Skeletal muscle satellite cell (primary cell): Measurements from ENCODE around the gene UBR4. TPM values are rescaled to one million over a fixed set of nuclear protein-coding genes. Genes with fewer than 3 reads are reported as not detected.
"Not testable (repeated sequence)": the region's sequence is repeated elsewhere in the genome, so short reads cannot be mapped to it uniquely, and the experiment has no call there.

ENCODE experiments used
- H3K27me3 ChIP-seq: 2 replicates; pipeline ENCODE4 v1.7.0; 2013; ENCODE audit warnings: low read length; ENCODE audit not compliant: control insufficient read depth, insufficient read depth
- H3K36me3 ChIP-seq: 2 replicates; pipeline ENCODE4 v1.7.0; 2013; ENCODE audit warnings: mild to moderate bottlenecking, control low read depth, low read length; ENCODE audit not compliant: insufficient read depth
- H3K4me1 ChIP-seq: 2 replicates; pipeline ENCODE4 v1.7.0; 2013; ENCODE audit warnings: low read length; ENCODE audit not compliant: control insufficient read depth, insufficient read depth
- H3K4me2 ChIP-seq: 2 replicates; pipeline ENCODE4 v1.7.0; 2013; ENCODE audit warnings: mild to moderate bottlenecking, low read length
- H3K4me3 ChIP-seq: 2 replicates; pipeline ENCODE4 v1.7.0; 2013; ENCODE audit warnings: low read length
- H3K9ac ChIP-seq: 2 replicates; pipeline ENCODE4 v1.7.0; 2013; ENCODE audit warnings: mild to moderate bottlenecking, low read depth, low read length, moderate library complexity
- H3K9me3 ChIP-seq: replicated peaks from 2 replicates; pipeline ENCODE4 v1.7.0; 2013; ENCODE audit warnings: mild to moderate bottlenecking, control low read depth, low read length
- total RNA-seq: library from RNA; depleted of rRNA; stranded (reverse); fragments of >200 nt; gene quantifications from 2 replicates; pipeline ENCODE4 v1.2.3, GENCODE V29; 2012; rRNA removed

The UBR4 gene
- 74.8 and 78.4 TPM in 2 replicates for total RNA-seq

GRCh38 chr1:19209990-19210771 lies at the start of gene UBR4:
TSS of gene UBR4 (minus strand) at chr1:19210266. CDS start at chr1:19210248, 18 bp downstream.
- Histone ChIP-seq H3K9ac (peak within 1 kb of the TSS; percentile 95), H3K4me1 (peaks cover 18% of the 10 kb centered on the region), H3K27me3 (no peaks in the 10 kb centered on the region), H3K36me3 (peaks cover 8% of the 10 kb centered on the region), H3K4me2 (peak within 1 kb of the TSS; percentile 92), H3K4me3 (peak within 1 kb of the TSS; percentile 87), H3K9me3 (no peaks in the 10 kb centered on the region)

GRCh38 chr1:19258353-19258752 lies 48.3 kb upstream of the UBR4 start:
- Histone ChIP-seq H3K36me3 (peaks cover 55% of the 10 kb centered on the region), H3K9me3 (no peaks in the 10 kb centered on the region), H3K4me2 (no peak overlapping the region), H3K4me1 (peaks cover 28% of the 10 kb centered on the region), H3K4me3 (no peak overlapping the region), H3K27me3 (no peaks in the 10 kb centered on the region), H3K9ac (no peak overlapping the region)

GRCh38 chr1:19257178-19257914 lies 47.3 kb upstream of the UBR4 start:
- H3K4me1 ChIP-seq, result peaks cover 37% of the 10 kb centered on the region
- no peak overlapping the region for H3K4me2 ChIP-seq
- peaks cover 55% of the 10 kb centered on the region for H3K36me3 ChIP-seq
- H3K27me3 ChIP-seq, result no peaks in the 10 kb centered on the region
- no peak overlapping the region for H3K9ac ChIP-seq
- no peaks in the 10 kb centered on the region for H3K9me3 ChIP-seq
- H3K4me3 ChIP-seq, result no peak overlapping the region

GRCh38 chr1:19256301-19256700 lies 46.2 kb upstream of the UBR4 start:
- not testable (repeated sequence) for H3K9me3 ChIP-seq, H3K4me2 ChIP-seq, H3K4me3 ChIP-seq, H3K9ac ChIP-seq, H3K27me3 ChIP-seq
- Histone ChIP-seq H3K4me1 (peaks cover 34% of the 10 kb centered on the region), H3K36me3 (peaks cover 55% of the 10 kb centered on the region)

- Histone ChIP-seq H3K36me3 (peaks cover 55% of the 10 kb centered on the region), H3K4me1 (peaks cover 32% of the 10 kb centered on the region), H3K4me3 (no peak overlapping the region), H3K9me3 (no peaks in the 10 kb centered on the region), H3K27me3 (no peaks in the 10 kb centered on the region), H3K9ac (no peak overlapping the region), H3K4me2 (no peak overlapping the region)
These were observed 45.2 kb upstream of the UBR4 start for GRCh38 chr1:19255288-19255687.

- no peak overlapping the region for H3K4me2 ChIP-seq
- peaks cover 25% of the 10 kb centered on the region for H3K4me1 ChIP-seq
- no peaks in the 10 kb centered on the region for H3K9me3 ChIP-seq
- H3K4me3 ChIP-seq, result no peak overlapping the region
- H3K27me3 ChIP-seq, result no peaks in the 10 kb centered on the region
- H3K9ac ChIP-seq, result no peak overlapping the region
- H3K36me3 ChIP-seq, result peaks cover 48% of the 10 kb centered on the region
These were observed 44.4 kb upstream of the UBR4 start for GRCh38 chr1:19254416-19254815.

GRCh38 chr1:19251305-19252196 lies 41.5 kb upstream of the UBR4 start, which contains the start of the genes EMC1 and MRTO4:
TSS of gene EMC1 (minus strand) at chr1:19251524. CDS start at chr1:19251509, 15 bp downstream.
TSS of gene MRTO4 (plus strand) at chr1:19251805. CDS start at chr1:19251836, 31 bp downstream.
- Histone ChIP-seq H3K9ac (peak within 1 kb of the TSS; percentile 96), H3K36me3 (peaks cover 25% of the 10 kb centered on the region), H3K4me2 (peak within 1 kb of the TSS; percentile 92), H3K9me3 (no peaks in the 10 kb centered on the region), H3K27me3 (no peaks in the 10 kb centered on the region), H3K4me1 (peaks cover 20% of the 10 kb centered on the region), H3K4me3 (peak within 1 kb of the TSS; percentile 88)

GRCh38 chr1:19250629-19251304 lies 40.7 kb upstream of the UBR4 start:
- Histone ChIP-seq H3K4me3 (peak overlapping the region; percentile 88), H3K36me3 (peaks cover 19% of the 10 kb centered on the region), H3K4me2 (peak overlapping the region; percentile 92), H3K27me3 (no peaks in the 10 kb centered on the region), H3K4me1 (peaks cover 20% of the 10 kb centered on the region), H3K9me3 (no peaks in the 10 kb centered on the region), H3K9ac (peak overlapping the region; percentile 96)

GRCh38 chr1:19240673-19241538 lies 30.8 kb upstream of the UBR4 start:
- Histone ChIP-seq H3K4me3 (no peak overlapping the region), H3K9ac (peak overlapping the region; percentile 46), H3K27me3 (no peaks in the 10 kb centered on the region), H3K9me3 (no peaks in the 10 kb centered on the region), H3K36me3 (peaks cover 80% of the 10 kb centered on the region), H3K4me1 (no peaks in the 10 kb centered on the region), H3K4me2 (no peak overlapping the region)

- H3K36me3 ChIP-seq, result peaks cover 81% of the 10 kb centered on the region
- H3K4me3 ChIP-seq, result no peak overlapping the region
- no peaks in the 10 kb centered on the region for H3K27me3 ChIP-seq
- no peaks in the 10 kb centered on the region for H3K4me1 ChIP-seq
- no peak overlapping the region for H3K9ac ChIP-seq
- no peaks in the 10 kb centered on the region for H3K9me3 ChIP-seq
- H3K4me2 ChIP-seq, result no peak overlapping the region
These were observed 29.8 kb upstream of the UBR4 start for GRCh38 chr1:19239876-19240275.
